Measurements from ENCODE around the gene GPR55. TPM values are rescaled to one million over a fixed set of nuclear protein-coding genes. Genes with fewer than 3 reads are reported as not detected.

The GPR55 gene
- total RNA-seq, 1 experiment from 2014 or later: not detected

DNA sequence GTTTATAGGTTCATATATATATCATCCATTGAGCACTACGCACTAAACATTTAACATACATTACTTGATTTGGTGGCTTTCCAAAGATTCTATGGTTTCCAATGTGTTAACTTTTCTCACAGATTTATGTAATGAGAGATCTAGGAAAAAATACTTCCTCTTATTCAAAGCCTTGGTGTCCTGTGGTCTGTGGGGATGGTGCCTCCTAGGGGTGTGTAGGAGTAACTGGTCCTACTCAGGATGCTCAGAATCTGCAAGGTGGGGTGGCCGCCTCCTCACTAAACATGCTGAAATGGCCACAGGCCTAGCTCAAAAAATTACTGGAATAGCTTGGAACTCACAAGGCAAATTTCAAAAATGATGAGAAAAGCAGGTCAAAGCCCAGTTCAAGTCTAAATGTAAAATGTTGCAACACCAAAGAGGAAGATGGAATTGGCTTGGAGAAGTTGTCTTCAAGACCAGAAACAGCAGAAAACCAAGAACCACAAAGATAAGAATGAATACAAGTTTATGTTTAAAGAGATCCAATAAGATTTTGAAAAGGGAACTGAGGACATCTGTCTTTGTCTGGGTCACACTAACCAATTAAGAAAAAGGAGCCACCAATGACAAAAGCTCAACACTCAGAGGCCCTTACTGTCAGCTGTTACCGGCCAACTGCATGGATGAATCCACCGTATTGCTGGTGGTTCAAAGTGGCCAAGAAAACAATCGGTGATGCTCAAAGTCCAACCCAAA, 11.5 kb downstream of the GPR55 start:
- Mint-ChIP-seq H3K4me3 (ENCODE audit: unreplicated experiment) (no peak overlapping the region), H3K9me3 (ENCODE audit: unreplicated experiment) (no peaks in the 10 kb centered on the region), H3K36me3 (ENCODE audit: insufficient read depth, unreplicated experiment) (no peaks in the 10 kb centered on the region), H3K4me1 (ENCODE audit: insufficient read depth, unreplicated experiment) (peaks cover 9% of the 10 kb centered on the region), H3K27ac (ENCODE audit: low read depth, unreplicated experiment) (no peak overlapping the region), H3K27me3 (ENCODE audit: insufficient read depth, unreplicated experiment) (peaks cover 52% of the 10 kb centered on the region)
- CTCF ChIA-PET: interaction anchor here (0.5 to 3.1 kb wide), 7 partner anchors 11 to 379 kb away, joined by 3 to 13 read pairs (median 4); partner anchors contain the start of gene GPR55
- TF ChIP-seq, protein P1, sequence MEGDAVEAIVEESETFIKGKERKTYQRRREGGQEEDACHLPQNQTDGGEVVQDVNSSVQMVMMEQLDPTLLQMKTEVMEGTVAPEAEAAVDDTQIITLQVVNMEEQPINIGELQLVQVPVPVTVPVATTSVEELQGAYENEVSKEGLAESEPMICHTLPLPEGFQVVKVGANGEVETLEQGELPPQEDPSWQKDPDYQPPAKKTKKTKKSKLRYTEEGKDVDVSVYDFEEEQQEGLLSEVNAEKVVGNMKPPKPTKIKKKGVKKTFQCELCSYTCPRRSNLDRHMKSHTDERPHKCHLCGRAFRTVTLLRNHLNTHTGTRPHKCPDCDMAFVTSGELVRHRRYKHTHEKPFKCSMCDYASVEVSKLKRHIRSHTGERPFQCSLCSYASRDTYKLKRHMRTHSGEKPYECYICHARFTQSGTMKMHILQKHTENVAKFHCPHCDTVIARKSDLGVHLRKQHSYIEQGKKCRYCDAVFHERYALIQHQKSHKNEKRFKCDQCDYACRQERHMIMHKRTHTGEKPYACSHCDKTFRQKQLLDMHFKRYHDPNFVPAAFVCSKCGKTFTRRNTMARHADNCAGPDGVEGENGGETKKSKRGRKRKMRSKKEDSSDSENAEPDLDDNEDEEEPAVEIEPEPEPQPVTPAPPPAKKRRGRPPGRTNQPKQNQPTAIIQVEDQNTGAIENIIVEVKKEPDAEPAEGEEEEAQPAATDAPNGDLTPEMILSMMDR (IDR thresholded peaks at IDR 0.05; ENCODE audit: unreplicated experiment): peak; percentile 20
- POLR2A ChIA-PET: no interaction called here
- intact Hi-C loops (cut with micrococcal nuclease): no loop called here
- no TSS peak for BruUV-seq (replicated peaks)
- DNase-seq (ENCODE audit: unreplicated experiment): peak; percentile 32

DNA sequence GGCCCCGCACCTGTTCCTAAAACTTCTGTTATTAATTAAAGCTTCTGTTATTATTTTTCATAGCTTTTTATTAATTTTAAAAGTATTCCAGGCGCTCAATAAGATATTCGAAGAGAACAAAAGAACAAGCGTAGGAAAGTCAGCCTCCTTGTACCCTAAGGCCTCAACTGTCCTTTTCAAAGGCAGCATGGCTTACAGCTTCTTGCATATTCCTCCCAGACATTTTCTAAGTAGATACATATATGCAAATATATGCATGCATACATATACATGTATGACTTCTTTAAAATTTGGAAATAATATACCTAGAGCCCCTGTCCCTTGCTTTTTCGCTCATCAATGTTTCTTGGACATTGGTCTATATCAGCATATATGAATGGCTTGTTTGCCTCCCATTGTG, 12.3 kb downstream of the GPR55 start:
- Mint-ChIP-seq H3K36me3 (ENCODE audit: insufficient read depth, unreplicated experiment) (no peaks in the 10 kb centered on the region), H3K27ac (ENCODE audit: low read depth, unreplicated experiment) (no peak overlapping the region), H3K27me3 (ENCODE audit: insufficient read depth, unreplicated experiment) (peaks cover 43% of the 10 kb centered on the region), H3K4me1 (ENCODE audit: insufficient read depth, unreplicated experiment) (peaks cover 15% of the 10 kb centered on the region), H3K4me3 (ENCODE audit: unreplicated experiment) (no peak overlapping the region), H3K9me3 (ENCODE audit: unreplicated experiment) (no peaks in the 10 kb centered on the region)
- CTCF ChIA-PET: interaction anchor here (0.5 to 3.1 kb wide), 5 partner anchors 12 to 859 kb away, joined by 3 to 13 read pairs (median 4); no protein-coding TSS in a partner anchor
- POLR2A ChIA-PET: no interaction called here
- intact Hi-C loops (cut with micrococcal nuclease): no loop called here
- BruUV-seq (replicated peaks): no TSS peak
- no peak for DNase-seq (ENCODE audit: unreplicated experiment)
- TF ChIP-seq, protein P1 (IDR thresholded peaks at IDR 0.05; ENCODE audit: unreplicated experiment): no peak

DNA sequence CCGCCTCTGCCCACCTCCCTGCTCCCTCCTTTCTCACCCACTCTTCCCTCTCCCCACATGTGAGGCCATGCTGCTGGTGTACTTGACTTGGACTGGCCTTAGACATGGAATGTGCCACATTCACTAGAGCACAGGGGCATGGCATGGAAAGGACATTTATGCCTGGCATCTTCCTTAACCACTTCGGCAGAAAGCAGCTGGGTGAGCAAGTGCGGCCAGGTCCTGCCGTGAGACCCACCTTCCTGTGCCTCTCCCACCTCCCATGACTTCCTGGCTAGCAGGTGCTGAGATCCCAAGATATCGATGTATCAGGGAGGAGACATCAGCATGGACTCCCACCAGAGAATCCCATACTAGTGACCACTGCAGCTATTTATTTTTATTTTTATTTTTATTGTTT, 13.0 kb downstream of the GPR55 start:
- Mint-ChIP-seq H3K27me3 (ENCODE audit: insufficient read depth, unreplicated experiment) (peaks cover 37% of the 10 kb centered on the region), H3K9me3 (ENCODE audit: unreplicated experiment) (no peaks in the 10 kb centered on the region), H3K4me3 (ENCODE audit: unreplicated experiment) (no peak overlapping the region), H3K27ac (ENCODE audit: low read depth, unreplicated experiment) (no peak overlapping the region), H3K36me3 (ENCODE audit: insufficient read depth, unreplicated experiment) (no peaks in the 10 kb centered on the region), H3K4me1 (ENCODE audit: insufficient read depth, unreplicated experiment) (peaks cover 15% of the 10 kb centered on the region)
- TF ChIP-seq, protein P1 (IDR thresholded peaks at IDR 0.05; ENCODE audit: unreplicated experiment): no peak
- POLR2A ChIA-PET: no interaction called here
- no TSS peak for BruUV-seq (replicated peaks)
- intact Hi-C loops (cut with micrococcal nuclease): no loop called here
- no peak for DNase-seq (ENCODE audit: unreplicated experiment)
- CTCF ChIA-PET: interaction anchor here (0.6 to 3.1 kb wide), 3 partner anchors 10 to 75 kb away, joined by 4 to 13 read pairs (median 4); no protein-coding TSS in a partner anchor

DNA sequence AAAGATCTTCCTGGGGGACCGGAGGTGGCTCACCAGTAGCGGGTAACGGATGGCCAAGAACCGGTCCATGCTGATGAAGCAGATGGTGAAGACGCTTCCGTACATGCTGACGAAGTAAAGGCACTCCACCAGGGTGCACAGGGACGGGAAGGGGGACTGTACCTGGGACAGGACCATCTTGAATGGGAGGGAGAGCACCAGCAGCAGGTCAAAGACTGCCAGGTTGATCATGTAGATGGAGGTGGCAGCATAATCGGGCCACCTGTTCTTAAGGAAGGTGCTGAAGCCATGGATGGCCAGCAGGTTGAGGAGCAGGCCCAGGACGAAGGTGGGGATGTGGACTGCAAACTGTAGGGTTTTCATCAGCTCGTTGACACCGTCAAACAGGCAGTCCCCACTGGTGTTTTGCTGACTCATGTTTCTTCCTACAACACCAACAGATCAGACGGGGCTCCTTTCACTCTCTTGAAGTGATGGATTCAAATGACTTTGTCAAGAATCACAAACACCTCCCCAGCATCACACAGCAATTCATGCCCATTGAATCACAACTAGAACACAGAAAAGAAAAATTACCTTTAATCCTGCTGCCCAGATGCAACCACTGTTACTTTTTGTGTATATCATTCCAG, 14.4 kb downstream of the GPR55 start:
- H3K4me1 Mint-ChIP-seq (ENCODE audit: insufficient read depth, unreplicated experiment): peaks cover 15% of the 10 kb centered on the region
- TF ChIP-seq, protein P1 (IDR thresholded peaks at IDR 0.05; ENCODE audit: unreplicated experiment): no peak
- BruUV-seq (replicated peaks): no TSS peak
- POLR2A ChIA-PET: no interaction called here
- peaks cover 23% of the 10 kb centered on the region for H3K27me3 Mint-ChIP-seq (ENCODE audit: insufficient read depth, unreplicated experiment)
- H3K4me3 Mint-ChIP-seq (ENCODE audit: unreplicated experiment): no peak overlapping the region
- no peak for DNase-seq (ENCODE audit: unreplicated experiment)
- no peaks in the 10 kb centered on the region for H3K9me3 Mint-ChIP-seq (ENCODE audit: unreplicated experiment)
- intact Hi-C loops (cut with micrococcal nuclease): no loop called here
- CTCF ChIA-PET: interaction anchor here (0.6 to 1.1 kb wide), 2 partner anchors 8 to 29 kb away, joined by 3 to 4 read pairs; no protein-coding TSS in a partner anchor
- H3K27ac Mint-ChIP-seq (ENCODE audit: low read depth, unreplicated experiment): no peak overlapping the region
- H3K36me3 Mint-ChIP-seq (ENCODE audit: insufficient read depth, unreplicated experiment): no peaks in the 10 kb centered on the region

All from MCF 10A (cell line).